COLO668 (cell line): Measurements from ENCODE around the gene ZMYND8.
"Not testable (repeated sequence)": the region's sequence is repeated elsewhere in the genome, so short reads cannot be mapped to it uniquely, and the experiment has no call there.

ENCODE experiments used
- DNase-seq: peaks from one replicate; lab custom pipeline; 2025; ENCODE audit not compliant: unreplicated experiment; lab: John Stamatoyannopoulos, UW

Gene ZMYND8

DNA sequence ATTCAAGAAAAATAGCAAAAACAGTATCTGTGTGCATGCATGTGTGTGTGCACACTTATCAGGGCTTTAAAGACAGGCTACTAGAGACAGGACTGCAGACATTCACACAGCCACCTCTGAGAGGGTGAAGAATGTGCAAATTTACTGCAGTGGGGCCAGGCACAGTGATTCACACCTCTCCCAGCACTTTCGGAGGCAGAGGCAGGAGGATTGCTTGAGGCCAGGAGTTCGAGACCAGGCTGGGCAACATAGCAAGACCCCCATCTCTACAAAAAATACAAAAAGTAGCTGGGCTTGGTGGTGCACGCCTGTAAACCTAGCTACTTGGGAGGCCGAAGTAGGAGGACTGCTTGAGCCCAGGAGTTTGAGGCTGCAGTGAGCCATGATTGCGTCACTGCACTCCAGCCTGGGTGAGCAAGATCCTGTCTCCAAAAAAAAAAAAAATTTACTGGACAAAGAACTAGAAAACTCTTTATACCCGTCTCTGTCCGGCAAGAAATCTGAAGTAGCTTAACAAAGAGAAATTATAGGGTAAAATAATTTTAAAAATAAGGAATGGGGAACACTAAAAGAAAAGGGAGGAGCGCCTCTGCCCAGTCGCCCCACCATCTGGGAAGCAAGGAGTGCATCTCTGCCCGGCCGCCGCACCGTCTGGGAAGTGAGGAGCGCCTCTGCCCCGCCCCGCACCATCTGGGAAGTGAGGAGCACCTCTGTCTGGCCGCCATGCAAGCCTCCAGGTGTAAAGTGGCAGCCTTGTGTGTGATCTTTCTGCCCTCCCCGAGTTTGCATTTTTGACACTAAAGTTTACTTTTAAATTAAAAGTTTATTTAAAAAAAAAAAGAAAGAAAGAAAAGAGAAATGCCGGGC is 105.1 kb downstream of the ZMYND8 start:
- DNase-seq, result no peak

DNA sequence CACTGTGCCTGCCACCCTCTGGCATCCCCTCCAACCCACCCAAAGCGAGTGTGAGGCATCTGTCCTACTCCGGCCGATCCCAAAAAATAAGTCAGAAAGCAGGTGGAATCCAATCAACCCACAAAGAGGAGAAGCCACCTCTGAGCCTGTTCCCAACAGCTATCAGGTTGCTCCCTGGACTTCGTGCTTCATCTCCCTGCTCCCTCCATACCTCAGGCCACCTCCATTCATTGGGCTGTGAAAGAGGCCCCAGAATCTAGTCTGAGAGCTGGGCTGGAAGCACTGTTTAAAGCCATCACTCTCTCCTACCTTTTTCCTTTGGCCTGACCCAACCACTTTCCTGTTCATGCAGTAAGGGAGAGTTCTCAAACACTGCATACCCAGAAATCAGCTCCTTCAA is 106.1 kb downstream of the ZMYND8 start:
- DNase-seq, result no peak

DNA sequence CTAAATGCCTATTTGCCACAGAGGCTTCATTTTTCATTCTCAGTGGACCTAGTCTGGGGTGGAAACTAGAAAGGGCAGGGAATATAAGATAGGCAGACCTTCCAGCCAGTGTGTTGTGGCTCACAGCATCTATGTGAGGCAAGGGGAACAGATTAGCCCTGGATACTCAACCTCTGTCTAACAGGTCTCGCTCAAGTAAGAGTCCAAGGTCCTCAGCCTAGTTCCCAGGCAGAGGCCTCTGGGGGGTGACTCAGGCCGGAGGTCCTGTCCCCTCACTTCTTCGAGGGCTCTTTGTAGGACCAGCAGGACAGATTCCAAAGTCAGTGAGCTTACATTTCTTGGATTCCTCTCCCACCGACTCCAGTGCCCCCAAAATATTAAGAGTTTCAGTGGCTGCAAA is 106.6 kb downstream of the ZMYND8 start:
- DNase-seq, result no peak

DNA sequence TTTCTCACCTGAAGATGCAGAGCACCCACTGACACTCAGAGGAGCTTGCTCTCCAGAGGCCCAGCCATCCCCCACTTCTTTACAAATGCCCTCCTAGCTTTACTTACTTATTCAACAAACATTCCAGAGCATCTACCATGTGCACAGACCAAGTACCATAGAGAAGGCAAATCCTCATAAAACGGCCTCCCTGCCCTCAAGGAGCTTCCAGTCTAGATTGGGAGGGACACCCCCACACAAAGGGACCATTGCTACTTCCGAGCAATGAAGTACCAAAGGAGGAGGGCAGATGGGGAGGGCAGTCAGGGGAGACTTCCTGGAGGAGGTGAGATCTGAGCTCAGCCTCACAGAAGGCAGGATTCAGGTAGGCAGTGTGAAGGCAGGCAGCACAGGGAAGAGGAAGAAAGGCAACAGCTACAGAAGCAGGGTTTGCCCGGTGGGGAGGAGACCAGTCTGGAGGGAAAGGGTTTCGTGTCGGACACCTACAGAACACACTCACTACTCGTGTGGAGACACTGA is 108.0 kb downstream of the ZMYND8 start:
- DNase-seq, result no peak

DNA sequence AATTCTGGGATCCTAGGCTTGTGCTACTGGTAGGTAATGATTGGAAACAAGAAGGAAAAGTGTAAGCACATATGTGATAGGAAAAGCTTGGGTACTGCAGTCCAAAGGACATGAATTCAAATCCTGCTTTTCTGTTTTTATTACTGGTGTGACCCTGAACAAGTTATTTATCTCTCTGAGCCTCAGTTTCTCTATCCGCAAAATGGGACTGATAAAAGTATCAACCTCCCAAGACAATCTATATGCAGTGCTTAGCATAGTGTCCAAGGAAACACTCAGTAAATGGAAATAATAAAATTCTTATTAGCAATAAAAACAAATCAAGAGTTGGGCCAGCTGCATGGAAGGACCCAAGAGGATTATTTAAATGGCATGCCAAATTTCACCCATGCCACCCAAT is 108.5 kb downstream of the ZMYND8 start:
- no peak for DNase-seq

DNA sequence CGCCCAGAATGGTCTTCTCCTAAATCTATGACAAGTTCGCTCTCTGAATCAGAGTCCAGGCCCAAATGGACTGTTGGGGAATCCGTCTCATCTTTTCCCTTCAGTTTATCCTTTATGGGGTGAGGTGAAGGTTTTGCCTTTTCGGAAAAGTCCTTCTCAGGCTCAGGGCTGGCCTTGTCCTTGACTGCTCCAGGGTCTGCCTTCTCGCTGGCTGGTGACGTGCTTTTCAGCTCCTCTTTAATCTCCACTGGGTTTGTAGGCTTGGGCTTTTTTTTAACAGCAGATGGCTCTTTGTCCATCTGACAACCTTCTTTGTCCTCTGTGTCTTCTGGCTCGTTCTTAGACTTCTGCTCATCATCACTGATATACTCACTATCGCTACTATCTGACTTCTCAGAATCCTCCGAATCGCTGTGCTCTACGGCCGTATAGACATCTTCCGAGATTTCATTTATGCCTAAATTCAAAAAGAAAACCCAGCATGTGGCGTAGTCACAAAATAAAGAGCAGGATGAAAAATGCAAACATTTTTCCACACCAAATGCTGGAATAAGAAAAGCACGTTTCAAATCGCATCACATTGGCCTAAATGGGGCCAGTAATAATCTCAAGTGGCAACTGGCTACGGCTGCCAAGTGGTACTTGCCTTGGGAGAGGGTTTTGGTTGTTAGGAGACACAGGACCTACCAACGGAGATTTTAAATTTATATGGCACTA is 110.3 kb downstream of the ZMYND8 start:
- no peak for DNase-seq

DNA sequence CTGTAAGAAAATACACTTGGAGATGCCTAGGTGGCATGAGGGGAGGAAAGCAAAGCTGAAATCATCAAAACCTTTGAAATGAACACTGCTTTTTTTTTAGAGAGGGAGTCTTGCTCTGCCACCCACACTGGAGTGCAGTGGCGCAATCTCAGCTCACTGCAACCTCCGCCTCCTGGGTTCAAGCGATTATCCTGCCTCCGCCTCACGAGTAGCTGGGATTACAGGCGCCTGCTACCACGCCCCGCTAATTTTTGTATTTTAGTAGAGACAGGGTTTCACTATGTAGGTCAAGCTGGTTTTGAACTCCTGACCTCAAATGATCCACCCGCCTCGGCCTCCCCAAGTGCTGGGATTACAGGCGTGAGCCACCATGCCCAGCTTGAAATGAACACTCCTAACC is 111.3 kb downstream of the ZMYND8 start:
- not testable (repeated sequence) for DNase-seq

DNA sequence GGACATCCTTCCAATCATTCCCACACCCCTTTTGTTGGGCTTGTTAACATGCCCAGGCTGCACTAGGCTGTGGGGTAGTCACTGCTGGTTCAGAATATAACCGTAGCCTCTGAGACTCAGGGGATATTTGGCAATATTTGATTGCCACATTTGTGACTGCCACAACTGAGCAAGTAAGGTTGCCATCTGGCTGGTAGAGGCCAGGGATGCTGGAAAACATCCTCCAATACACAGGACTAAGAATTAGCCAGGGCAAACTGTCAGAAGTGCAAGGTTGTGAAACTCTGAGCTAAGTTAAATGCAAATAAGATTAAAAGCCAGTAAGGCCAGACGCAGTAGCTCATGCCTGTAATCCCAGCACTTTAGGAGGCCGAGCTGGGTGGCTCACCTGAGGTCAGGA is 112.0 kb downstream of the ZMYND8 start:
- DNase-seq, result no peak

DNA sequence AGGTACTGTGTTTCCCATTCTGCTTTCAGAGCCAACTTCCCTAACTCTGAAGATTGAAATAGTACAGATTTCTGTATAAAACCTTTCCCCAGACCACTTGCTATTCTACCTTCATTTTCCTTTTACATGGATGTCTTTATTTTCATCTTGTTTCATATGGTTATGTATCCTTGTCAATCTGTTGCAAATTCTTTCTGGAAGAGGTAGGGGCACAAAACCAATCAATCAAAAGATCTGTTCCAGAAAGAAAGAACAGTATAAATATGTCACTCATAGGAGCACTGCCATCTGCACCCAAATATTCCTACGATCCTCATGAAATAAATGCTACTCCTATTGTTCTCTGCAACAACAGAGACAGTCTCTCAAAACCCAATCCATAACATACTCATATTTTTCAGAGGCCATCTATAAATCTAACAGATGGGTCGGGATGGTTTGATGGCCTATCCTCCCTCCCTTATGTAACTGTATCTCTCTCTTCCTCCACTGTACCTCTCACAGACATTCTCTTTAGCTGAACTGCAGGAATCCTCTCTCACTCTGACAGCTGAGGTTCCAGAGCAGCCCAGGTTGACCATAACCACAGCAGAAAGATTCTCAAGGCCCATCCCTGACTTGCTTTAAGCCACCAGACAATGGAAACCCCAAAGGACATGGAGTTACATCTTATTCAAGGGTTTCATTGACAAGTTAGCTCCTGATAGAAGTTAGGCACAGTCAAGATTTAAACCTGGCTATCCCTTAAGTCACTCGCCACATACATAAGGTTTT is 112.8 kb downstream of the ZMYND8 start:
- DNase-seq, result no peak

DNA sequence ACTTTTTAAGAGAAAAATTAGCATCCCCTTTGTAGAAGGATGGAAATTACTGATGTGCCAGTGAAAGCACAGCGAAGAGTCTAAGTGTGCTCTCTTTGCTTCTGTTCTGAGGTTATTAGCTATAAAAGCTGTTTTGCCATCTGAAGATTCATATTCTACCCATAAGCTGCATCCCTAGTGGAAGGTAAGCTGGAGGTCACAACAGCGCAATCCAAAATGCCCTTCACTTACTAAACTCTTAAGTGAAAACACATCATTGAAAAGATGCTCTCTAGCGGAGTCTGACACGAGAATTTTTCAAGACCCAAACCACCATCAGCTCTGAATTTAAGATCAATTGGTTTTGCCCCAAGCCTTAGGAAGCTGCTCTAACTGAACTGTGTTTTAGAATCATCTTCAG is 113.5 kb downstream of the ZMYND8 start:
- no peak for DNase-seq

DNA sequence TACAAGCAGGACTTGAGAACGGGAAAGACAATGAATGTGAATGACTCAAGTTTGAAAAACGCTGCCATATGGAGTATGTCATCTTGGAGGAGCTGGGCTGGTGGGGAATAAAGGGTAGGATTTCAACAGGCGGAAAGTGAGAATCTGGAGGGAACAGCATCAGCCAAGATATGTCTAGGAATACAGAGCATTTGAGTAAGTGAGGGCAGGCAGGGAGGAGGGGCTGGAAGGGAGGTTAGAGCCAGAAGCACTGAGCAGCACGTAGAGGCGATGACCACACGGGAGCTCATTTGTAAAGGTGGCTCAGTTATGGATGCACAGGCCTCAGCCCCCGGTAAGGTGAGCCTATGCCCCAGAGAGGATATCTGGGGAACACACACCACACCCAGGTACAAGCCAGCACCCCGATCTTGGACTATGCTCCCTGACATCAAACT is 115.1 kb downstream of the ZMYND8 start:
- no peak for DNase-seq

DNA sequence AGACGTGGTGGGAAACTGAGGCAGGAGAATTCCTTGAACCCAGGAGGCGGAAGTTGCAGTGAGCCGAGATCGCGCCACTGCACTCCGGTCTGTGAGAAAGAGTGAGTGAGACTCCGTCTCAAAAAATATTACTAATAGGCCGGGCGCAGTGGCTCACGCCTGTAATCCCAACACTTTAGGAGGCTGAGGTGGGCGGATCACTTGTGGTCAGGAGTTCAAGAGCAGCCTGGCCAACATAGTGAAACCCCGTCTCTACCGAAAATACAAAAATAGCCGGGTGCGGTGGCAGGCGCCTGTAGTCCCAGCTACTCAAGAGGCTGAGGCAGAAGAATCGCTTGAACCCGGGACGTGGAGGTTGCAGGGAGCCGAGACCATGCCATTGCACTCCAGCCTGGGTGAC is 116.4 kb downstream of the ZMYND8 start:
- DNase-seq, result not testable (repeated sequence)

DNA sequence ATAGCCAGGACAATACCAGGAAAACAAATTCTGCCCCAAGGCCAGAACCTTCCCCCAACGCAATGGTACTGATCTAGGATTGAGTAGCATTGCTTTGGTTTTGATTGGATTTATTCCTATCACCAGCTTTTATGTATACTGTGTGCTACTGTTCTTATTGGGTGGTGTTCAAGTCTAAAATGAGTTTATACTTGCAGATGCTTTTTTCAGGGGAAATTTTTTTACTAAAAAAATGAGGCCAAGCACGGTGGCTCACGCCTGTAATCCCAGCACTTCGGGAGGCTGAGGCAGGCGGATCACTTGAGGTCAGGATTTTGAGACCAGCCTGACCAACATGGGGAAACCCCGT is 116.8 kb downstream of the ZMYND8 start:
- DNase-seq, result no peak

DNA sequence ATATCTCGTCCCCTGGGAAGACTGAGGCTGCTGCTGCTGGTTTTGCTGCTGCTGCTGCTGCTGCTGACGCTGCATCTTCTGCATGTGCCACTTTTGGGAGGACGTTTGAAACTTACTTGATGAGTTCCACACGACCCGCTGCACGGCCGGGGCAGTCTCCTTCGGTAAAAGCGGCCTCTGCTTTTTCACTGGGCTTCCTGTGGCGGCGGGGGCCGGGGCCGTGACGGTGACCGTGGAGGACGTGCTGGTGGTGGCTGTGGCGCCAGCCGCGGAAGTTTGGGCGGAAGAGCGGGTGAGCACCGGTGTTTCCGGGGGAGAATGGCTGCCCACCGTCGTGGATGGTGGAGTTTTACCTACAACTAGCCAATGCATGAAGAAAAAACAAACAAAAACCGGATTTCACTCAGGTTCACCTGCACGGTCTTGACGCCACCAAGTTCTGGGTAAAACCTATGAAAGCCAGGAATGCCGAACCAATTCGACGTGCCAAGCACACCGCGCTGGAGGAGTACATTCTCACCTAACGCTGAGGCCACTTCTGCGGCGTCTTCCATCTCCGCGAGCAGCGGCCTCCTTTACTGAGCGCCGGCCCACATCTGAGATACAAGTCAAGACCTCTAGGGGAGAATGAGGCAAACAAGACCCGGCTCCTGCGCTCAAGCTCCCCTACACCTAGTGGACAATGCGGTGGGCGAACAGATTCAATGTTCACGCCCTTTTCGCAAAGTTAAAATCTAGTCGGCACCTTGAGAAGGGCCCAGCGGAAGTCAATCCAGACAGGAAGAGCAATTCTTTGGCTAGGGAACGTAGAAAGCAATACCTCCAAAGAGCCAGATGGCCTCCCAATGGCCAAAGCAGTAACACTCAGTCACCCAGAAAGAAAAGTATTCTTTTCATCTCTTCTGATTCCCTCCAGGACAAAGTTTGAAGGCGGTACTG is 117.5 kb downstream of the ZMYND8 start:
- DNase-seq, result no peak

DNA sequence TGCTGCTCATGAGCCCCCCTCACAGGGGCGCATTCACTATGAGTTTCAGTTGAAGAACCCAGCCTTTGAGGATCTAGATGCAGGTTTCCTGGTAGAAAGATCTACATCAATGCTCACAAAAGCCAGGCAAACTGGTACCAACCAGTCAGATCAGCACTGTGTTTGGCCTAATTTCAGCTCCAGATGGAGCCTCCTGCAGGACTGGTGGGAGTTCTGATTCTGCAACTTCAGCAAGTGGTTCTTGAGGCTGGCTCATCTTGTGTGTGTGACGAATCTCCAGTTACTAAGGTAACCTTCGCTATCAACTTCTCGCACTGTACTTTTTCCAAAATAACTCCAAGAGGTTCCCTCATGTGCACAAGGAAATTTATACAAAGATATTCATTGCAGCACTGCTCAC is 118.8 kb downstream of the ZMYND8 start:
- no peak for DNase-seq

DNA sequence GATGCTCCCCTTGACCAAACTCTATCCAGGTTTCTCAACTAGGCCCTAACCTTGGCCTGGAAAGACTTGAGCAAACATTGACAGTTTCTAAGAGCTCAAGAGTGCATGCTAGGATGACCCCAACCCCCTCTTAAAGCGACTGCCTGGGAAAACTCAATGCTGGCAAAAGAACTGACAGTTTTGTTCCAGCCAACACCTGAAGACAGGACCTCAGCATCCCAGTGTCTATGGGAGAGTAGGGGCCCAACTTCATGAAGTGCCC is 119.9 kb downstream of the ZMYND8 start:
- no peak for DNase-seq

DNA sequence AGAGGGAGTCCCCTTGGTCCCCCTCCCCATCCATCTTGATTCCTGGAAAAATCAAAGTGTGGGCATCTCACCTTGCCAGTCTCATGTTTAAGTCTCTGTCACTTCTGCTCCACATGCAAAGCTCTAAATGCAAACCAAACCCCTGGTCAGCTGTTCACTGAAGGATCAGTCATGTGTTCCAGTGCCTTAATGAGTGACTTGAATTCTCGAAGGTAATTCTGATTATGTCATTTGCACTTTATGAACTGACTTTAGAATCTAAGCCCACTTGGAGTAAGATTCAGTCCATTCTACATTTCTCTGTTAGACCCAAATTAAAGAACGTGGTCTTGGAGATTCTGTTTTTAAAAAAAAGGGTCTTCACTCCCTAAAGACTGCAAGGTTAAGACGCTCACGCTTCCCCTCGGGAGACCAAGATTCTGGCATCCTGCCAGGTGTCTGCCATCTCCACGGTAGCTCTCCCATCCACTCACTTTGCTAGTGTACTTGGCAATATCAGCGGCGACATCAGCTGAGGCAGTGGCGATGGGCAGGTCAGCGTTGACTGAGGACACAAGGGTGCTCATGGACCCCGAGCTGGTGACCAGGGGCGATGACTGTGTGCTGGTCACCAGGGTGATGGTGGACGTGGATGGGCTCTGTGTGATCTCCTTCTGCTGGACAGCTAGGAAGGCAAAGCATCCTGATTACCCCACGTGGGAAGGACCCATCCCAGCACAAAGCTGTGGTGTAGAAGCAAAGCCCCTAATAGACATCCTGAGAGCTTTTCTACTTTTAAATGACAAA is 120.5 kb downstream of the ZMYND8 start:
- DNase-seq, result no peak

DNA sequence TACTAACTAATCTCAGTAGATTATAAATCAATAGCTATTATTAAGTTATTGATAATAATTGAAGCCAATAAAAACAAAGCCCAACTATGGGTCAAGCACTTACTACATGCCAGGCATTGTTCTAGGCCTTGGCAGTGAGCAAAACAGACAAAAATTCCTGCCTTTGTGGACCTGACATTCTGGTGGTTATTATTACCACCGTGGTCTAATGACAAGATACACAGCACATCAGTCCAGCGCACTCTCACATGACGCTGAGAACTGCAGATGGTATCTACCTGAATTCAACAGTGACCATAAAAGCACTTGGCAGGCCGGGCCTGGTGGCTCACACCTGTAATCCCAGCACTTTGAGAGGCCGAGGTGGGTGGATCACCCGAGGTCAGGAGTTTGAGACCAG is 121.4 kb downstream of the ZMYND8 start:
- DNase-seq, result no peak

DNA sequence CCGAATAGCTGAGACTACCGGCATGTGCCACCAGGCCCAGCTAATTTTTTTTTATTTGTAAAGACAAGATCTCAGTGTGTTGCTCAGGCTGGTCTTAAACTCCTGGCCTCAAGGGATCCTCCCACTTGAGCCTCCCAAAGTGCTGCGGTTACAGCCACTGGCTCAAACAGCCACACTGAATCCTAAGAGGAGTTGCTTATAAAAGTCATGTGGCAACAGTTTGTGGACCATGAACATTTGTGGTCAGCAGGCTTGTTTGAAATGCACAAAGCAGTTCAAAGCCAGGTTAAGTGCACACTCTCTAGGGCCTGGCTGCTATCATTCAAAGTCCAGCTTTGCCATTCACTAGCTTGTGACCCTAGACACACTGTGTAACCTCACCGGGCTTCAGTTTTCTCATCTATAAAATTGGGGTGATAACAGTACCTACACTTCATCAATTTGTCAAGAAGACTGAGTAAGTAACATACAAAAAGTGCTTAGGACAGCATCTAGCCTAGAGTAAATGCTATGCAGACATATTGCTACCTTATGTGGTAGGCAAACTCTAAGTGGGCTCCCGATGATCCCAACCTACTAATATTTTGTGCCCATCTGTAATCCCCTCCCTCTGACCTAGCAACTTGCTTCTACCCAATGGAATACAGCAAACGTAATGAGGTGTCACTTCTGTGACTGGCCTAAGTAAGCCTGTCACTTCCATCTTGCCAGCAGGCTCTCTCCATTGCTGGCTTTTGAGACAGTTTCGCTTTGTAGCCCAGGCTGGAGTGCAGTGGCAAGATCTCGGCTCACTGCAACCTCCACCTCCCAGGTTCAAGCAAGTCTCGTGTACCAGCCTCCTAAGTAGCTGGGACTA is 122.9 kb downstream of the ZMYND8 start:
- no peak for DNase-seq
